ENCODE measurements around the gene ARHGAP26.

Gene ARHGAP26

DNA sequence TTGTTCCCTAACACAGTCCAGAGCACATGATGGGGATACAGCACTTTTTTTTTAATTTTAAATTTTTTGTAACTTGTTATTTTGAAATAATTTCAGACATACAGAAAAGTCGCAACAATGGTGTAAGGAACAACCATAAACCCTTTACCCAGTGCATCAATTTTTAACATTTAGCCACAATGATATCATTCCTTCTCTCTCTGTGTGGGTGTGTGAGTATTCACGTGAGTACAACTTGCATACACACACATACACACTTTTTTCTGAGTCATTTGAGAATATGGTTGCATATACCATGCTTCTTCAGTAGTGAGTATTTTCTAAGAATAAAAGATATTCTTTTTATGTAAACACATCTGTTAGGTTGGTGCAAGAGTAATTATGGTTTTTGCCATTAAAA is 135.2 kb downstream of the ARHGAP26 start:
- H3K9me3 ChIP-seq = peaks cover 2% of the 10 kb centered on the region
- TF ChIP-seq, protein P1, sequence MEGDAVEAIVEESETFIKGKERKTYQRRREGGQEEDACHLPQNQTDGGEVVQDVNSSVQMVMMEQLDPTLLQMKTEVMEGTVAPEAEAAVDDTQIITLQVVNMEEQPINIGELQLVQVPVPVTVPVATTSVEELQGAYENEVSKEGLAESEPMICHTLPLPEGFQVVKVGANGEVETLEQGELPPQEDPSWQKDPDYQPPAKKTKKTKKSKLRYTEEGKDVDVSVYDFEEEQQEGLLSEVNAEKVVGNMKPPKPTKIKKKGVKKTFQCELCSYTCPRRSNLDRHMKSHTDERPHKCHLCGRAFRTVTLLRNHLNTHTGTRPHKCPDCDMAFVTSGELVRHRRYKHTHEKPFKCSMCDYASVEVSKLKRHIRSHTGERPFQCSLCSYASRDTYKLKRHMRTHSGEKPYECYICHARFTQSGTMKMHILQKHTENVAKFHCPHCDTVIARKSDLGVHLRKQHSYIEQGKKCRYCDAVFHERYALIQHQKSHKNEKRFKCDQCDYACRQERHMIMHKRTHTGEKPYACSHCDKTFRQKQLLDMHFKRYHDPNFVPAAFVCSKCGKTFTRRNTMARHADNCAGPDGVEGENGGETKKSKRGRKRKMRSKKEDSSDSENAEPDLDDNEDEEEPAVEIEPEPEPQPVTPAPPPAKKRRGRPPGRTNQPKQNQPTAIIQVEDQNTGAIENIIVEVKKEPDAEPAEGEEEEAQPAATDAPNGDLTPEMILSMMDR (IDR thresholded peaks at IDR 0.05) = no peak
- no peak overlapping the region for H3K27ac ChIP-seq
- H3K36me3 ChIP-seq = peaks cover 95% of the 10 kb centered on the region
- H3K4me3 ChIP-seq (ENCODE audit: low read depth in 1 of 2, low read length in 1 of 2) = no peak overlapping the region
- H3K4me1 ChIP-seq (ENCODE audit: control insufficient read depth in 1 of 2, insufficient read depth in 1 of 2, low read depth in 1 of 2, low read length in 1 of 2) = peaks cover 20 to 24% of the 10 kb centered on the region in 2 experiments
- no peaks in the 10 kb centered on the region for H3K27me3 ChIP-seq

DNA sequence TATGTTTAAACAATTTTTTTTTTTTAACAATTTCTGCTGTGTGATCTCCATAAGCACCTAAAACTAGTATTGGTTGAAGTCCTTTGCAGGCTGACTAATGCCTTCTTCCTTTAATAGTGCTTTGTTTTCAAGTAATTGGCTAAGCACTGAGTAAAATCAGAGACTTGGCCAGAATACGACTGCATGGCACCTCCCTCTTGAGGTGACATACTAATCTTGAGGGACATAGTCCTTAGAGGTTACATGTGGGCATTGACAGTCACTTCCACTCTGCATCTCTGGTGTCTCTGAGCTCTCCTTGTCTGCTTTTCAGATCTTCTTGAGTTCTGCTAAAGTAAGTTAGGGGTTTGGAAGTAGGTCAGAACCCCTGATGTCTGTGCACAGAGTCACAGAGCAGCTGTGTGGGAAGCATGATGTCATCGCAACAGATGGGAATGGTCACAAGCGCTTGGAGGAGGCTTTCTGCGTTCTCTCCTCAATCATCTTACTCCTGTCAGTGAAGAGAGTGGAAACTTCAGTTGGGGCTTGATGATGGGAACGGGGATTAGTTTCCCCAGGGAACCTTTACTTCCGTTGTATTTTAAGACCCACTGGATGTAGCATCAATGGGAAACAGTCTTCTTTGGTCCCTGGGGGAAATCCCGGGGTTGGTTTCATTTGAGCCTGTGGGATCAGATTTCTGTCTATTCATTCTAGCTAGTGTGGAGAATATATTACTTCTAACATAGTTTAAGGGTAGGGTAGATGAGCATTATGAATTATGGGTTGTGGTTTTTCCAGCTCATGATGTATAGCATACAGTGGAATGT is 136.9 kb downstream of the ARHGAP26 start:
- Histone ChIP-seq H3K27me3 (no peaks in the 10 kb centered on the region), H3K4me3 (ENCODE audit: low read depth in 1 of 2, low read length in 1 of 2) (no peak overlapping the region), H3K36me3 (peaks cover 100% of the 10 kb centered on the region), H3K9me3 (peaks cover 2% of the 10 kb centered on the region), H3K4me1 (ENCODE audit: control insufficient read depth in 1 of 2, insufficient read depth in 1 of 2, low read depth in 1 of 2, low read length in 1 of 2) (peaks cover 11 to 12% of the 10 kb centered on the region in 2 experiments), H3K27ac (no peak overlapping the region)
- TF ChIP-seq, protein P1 (IDR thresholded peaks at IDR 0.05) = no peak

DNA sequence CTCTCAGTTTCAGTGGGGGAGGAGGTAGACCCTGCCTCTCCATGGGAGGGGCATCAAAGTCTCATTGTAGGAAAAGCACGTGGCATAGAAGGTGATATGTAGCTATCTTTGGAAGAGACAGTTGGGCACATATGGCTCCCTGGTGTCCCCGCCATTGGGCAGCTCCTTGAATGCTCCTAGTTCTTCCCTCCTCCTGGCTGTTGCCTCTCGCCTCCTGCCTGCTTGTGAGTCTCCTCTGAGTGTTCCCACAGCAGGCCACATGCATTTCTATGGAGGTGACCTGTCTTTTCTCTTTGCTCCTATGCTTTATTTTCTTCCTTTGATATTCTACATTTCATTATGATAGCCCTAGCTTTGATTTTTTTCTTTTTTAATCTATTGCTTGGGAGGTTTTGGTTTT is 138.5 kb downstream of the ARHGAP26 start:
- Histone ChIP-seq H3K27me3 (no peaks in the 10 kb centered on the region), H3K4me3 (ENCODE audit: low read depth in 1 of 2, low read length in 1 of 2) (no peak overlapping the region), H3K4me1 (ENCODE audit: control insufficient read depth in 1 of 2, insufficient read depth in 1 of 2, low read depth in 1 of 2, low read length in 1 of 2) (no peaks in the 10 kb centered on the region), H3K27ac (no peak overlapping the region), H3K9me3 (peaks cover 2% of the 10 kb centered on the region), H3K36me3 (peaks cover 100% of the 10 kb centered on the region)
- TF ChIP-seq, protein P1 (IDR thresholded peaks at IDR 0.05) = no peak

DNA sequence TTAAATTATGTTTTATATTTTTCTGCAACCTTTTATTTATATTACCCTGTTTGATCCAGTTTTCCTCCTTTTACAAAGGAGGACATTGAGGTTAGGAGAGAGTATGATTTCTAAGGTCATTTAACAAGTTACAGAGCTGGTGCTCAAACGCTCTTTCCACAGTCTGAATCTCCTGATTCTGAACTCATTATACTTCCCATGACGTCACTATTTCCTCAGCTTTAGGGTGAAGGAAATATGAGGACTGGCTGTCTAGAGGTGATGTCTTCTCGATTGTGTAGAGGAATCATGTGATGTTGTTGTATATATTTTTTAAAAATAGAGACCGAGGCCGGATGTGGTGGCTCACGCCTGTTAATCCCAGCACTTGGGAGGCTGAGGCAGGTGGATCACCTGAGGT is 140.0 kb downstream of the ARHGAP26 start:
- Histone ChIP-seq H3K36me3 (peaks cover 100% of the 10 kb centered on the region), H3K4me3 (ENCODE audit: low read depth in 1 of 2, low read length in 1 of 2) (no peak overlapping the region), H3K27ac (no peak overlapping the region), H3K9me3 (peaks cover 2% of the 10 kb centered on the region), H3K4me1 (ENCODE audit: control insufficient read depth in 1 of 2, insufficient read depth in 1 of 2, low read depth in 1 of 2, low read length in 1 of 2) (no peaks in the 10 kb centered on the region), H3K27me3 (no peaks in the 10 kb centered on the region)
- TF ChIP-seq, protein P1 (IDR thresholded peaks at IDR 0.05) = no peak

DNA sequence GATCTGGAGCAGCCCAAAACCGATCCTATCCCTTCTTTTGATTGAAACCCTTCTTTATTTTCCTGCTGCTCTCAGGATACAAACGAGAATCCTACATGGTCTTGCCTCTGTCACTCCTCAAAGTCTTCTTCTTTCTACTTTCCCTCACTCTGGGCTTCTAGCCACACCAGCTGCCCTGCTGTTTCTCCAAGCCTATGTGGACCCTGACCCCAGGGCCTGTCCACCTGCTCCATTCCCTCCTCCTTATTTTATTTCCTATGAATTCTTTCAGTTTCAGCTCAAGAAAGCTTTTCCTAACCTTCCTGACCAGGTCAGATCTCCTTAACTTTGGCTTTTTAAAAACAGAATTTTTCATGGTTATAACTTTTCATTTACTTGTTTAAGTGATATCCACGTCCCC is 141.0 kb downstream of the ARHGAP26 start:
- Histone ChIP-seq H3K4me3 (ENCODE audit: low read depth in 1 of 2, low read length in 1 of 2) (no peak overlapping the region), H3K27me3 (no peaks in the 10 kb centered on the region), H3K36me3 (peaks cover 100% of the 10 kb centered on the region), H3K27ac (no peak overlapping the region), H3K9me3 (no peaks in the 10 kb centered on the region), H3K4me1 (ENCODE audit: control insufficient read depth in 1 of 2, insufficient read depth in 1 of 2, low read depth in 1 of 2, low read length in 1 of 2) (no peaks in the 10 kb centered on the region)
- TF ChIP-seq, protein P1 (IDR thresholded peaks at IDR 0.05) = no peak

Data from neutrophil (primary cell).